Measurements from ENCODE around the gene NBPF12.
"Not testable (repeated sequence)": the region's sequence is repeated elsewhere in the genome, so short reads cannot be mapped to it uniquely, and the experiment has no call there.

The NBPF12 gene

GRCh38 chr1:146987502-146987901, 49.4 kb downstream of the NBPF12 start:
- not testable (repeated sequence) for DNase-seq

GRCh38 chr1:146989455-146989854, 51.3 kb downstream of the NBPF12 start:
- DNase-seq = not testable (repeated sequence)

GRCh38 chr1:147008495-147008894, 70.4 kb downstream of the NBPF12 start:
- not testable (repeated sequence) for DNase-seq

- DNase-seq = not testable (repeated sequence)
Measured at GRCh38 chr1:147026975-147027374, 88.9 kb downstream of the NBPF12 start.

DNA sequence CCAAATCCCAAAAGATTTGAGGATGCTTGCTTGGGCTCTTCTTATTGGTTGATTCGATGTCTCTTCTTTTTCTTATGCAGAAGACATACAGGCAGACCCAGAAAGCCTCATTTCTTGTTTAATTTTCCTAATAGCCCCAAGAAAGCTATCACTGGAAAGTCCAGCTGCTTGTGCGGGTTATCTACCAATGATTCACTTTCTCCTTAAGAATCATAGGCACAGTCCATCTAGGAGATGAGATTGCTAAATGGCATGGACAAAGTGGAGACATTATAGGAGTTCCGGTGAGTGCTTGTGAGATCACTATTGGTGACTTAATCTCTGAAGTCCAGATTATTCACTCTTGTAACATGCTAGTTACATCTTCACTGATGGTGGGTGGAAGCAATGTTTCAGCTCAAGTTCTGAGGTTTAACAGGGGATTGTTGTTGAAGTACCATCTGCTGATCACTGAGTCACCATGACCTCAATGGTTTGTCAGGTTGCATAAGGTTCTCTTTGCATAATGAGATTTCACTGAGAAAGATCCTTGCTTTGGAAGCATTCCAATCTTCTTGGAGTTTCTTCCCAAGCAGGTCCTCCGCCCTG, 92.0 kb downstream of the NBPF12 start:
- DNase-seq = peak; percentile 81

DNA sequence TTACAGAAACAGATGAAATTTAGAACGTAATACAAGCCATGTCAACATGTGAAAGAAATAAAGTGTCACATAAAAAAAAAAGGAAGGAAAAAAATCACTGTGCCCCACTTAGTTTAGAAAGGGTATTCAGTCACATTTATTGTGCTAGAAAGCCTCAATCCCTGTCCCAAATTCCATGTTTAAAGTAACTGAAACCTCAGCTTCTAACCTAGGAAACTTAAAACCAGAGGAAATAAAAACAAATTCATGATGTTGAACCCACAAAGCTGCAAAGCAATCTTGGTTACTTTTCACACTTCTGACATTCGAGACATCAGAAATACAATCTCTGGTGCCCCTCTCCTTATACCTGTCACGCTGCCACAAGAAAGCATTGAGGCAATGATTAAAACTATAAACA, 101.8 kb downstream of the NBPF12 start:
- DNase-seq = no peak

DNA sequence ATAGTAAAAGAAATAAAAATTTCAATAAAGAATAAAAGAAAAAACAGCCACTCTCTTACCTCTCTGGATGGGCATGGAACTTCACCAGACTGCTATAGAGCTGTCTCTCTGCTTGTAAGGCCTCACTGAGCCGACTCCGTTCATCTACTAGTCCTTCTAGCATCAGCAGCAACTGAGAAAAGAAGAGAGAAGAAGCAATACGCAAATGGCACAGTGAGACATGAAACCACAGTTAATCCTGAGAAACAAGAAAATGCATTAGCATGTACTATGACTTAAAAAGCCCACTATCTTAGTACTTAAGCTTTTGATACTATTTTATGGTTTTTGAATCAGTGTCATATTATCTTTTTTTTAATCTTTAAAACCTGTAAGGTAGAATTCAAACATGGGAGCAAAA, 104.8 kb downstream of the NBPF12 start:
- not testable (repeated sequence) for DNase-seq

GRCh38 chr1:147044511-147044910, 106.4 kb downstream of the NBPF12 start:
- not testable (repeated sequence) for DNase-seq
